A204.1 (cell line): ENCODE data around the gene HPSE2.

Source experiments
- FAIRE-seq: peaks from 2 replicates; lab custom pipeline; 2012; peaks lifted over from hg19 to GRCh38; lab: Jason Lieb, UNC

HPSE2 gene

DNA sequence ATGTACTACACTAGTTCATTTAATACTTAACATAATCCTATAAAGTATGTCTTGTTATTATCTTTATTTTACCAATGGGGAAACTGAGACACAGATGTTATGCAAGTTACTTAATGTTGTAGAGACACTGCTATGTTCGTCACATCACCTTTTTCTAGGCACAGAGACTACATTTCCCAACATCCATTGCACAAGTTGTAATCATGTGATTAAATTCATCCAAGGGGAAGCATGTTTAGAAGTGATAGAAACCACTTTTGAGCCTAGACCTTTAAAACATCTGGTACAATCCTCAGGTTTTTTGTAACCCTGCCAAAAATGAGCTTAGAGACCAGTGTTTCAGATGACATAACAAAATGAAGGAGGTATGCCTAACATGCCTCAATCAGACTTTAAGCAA, 402.1 kb downstream of the HPSE2 start:
- FAIRE-seq = no peak

DNA sequence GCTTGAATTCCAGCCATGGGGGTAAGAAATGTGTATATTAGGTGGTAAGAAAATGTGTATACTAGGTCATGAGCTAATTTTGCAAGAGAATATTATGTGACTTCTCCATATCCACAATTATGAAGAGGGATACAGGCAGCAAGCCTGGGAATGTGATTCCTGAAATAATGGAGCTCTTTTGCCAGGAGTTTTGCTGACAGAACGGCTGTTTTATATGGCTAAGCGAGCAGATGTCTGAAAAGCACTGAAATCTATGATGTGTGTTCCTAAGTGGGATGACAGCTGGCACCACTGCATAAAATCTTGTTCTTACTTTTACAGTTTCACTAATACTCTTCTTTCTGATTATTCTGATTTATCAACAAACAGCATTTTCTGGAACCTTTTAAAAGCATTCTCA, 402.9 kb downstream of the HPSE2 start:
- no peak for FAIRE-seq

DNA sequence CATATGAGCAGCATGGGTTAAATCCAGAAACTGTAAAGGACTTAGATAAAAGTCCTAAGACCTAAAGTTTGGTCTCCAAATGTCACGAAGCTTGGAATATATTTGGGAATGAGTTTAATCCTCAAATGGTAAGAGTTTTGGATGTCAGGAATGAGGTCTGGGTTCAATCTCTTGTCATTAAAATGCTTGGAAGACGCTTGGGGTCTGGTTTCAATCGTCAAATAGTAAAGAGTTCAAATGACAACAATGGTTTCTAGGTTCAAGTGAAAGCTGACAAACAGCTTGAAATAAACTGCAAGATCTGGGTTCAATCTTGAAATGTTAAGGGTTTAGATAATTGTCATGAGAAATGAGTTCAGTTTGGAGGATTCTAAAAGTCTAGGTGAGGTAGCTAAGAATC, 403.5 kb downstream of the HPSE2 start:
- FAIRE-seq = no peak

DNA sequence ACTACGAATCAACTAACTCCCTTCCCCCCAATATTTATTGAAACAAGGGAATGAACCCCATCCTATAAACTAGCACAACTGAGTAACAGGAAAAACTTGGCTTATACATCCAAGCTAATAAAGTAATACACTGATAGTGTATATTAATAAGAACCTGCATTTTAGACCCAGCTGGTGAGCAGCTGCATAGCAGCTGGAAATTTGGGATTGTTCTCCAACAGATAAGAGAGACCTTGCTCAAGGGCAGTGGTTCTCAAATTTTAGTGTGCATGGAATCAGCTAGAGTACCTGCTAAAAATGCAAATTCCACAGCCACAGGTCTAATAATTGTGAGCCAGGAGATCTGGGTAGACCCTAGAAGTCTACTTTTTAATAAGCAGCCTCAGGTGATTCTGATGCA, 404.3 kb downstream of the HPSE2 start:
- FAIRE-seq = no peak

DNA sequence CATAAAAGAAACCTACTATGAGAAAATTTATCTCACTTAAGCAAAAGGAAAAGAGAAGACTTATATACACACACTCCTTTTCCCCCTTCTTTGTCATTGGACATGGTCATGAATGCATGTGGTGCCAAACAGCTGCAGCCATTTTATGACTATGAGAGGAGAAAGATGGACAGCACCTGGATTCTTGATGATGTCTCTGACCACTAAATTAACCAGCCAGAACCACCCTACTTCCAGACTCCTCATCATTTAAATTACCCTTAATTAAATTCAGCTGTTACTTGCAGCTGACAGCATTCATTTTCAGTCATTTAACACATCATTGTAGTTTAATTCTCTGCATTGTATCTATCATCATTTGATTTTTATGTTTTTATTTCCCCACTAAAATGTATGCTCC, 409.9 kb downstream of the HPSE2 start:
- FAIRE-seq = no peak

DNA sequence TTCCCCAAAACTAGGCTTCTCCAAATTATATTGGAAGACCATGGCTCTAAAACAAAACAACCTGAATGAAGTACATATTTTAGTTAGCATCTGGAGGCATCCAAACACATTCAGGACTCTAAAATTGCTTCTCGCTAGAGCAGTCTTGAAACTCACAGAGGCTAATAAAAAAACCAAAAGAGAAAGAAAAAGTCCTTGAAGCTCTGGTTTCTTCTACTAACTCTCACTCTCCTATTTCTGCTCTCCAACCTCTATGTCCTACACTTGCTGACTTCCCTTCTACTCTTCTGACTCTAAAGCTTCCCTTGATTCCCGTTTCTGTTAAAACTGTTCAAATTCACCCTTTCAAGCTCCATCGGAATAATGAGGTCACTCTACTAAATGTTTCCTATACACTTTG, 418.3 kb downstream of the HPSE2 start:
- FAIRE-seq = no peak

DNA sequence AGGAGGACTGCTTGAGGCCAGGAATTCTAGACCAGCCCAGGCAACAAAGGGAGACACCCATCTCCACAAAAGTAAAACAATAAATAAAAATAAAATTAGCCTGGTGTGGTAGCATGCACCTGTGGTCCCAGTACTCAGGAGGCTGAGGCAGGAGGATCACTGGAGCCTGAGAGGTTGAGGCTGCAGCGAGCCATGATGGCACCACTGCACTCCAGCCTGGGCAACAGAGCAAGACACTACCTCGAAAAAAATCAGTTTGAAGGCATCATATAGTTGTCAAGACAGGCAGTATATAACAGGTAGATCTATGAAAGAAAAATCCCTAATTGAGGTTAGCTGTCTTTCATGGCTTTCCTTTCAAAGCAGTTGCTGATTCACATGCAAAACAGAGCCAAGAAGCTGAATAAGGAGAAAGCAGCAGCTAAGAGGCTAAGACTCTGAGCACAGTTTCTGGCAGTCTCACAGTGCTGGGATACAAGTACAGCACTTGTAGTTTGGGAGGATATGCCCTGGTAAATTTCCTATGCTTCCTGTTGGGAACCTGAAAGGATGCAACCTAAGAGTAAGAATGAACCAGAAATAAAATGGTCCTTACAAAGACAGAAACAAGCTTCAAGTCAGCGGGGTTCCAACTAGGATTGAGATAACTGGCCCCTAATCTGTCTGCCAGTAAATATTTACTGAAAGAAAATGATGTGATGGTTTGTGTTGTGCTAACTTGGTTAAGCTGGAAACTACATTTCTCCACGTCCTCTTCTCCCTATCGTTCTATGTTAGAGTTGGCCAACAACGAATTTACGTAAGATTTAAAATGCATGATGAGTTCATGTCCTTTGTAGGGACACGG, 420.4 kb downstream of the HPSE2 start:
- FAIRE-seq = no peak

DNA sequence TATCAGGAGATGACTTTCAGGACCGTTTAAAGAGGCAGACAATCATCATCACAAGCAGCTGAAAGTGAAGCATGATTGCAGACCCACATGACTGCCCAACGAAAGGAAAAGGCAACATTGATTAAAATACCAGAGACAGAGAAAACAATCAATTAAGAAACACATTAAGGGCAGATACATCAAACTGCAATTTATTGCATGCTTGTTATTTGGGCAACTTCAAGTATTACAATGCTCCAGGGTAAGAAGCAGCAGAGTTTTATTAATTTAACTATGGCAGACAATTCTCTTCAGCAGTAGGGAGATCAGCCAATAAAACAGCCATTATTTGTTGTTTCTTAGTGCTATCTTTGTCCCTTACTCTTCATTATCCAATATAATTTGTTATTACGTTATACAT, 421.2 kb downstream of the HPSE2 start:
- FAIRE-seq = no peak

DNA sequence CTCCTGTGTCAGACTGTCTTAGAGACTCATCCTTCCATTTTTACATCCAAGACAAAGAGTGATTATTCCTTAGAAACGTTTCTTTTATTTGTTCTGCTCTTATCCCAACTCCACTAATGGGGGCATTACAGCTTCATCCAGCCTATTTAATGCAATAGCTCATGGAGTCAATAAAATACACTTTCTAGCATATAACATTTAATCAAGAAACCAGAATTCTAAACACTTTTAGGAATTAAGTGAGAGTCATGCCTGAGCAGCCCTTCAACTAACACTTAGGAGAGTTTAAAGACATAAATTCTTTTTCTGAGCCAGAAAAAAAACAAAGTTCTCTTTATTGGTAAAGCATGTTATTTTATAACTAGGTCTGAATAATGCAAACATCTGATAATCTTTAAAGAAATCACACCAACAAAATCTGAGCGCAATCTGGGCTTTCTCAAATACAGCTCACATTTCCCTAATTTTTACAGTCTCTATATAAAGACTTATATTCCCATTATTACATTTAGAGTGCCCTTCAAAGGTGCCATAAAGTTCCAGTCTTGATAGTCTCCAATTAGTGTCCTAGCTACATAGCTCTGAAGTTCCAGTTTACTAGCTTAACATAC, 427.3 kb downstream of the HPSE2 start:
- FAIRE-seq = no peak

DNA sequence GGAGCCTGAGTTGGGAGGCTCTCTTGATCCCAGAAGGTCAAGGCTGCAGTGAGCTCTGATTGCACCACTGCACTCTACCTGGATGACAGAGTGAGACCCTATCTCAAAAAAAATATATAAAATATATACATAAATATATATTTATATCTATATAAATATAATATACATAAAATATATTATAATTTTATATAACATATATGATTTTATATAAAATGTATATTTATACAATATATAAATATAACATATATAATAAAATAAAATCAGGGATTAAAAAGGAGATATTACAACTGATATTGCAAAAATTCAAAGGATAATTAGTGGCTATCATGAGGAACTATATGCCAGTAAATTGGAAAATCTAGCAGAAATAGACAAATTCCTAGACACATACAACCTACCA, 435.4 kb downstream of the HPSE2 start:
- peak; percentile 94 for FAIRE-seq

DNA sequence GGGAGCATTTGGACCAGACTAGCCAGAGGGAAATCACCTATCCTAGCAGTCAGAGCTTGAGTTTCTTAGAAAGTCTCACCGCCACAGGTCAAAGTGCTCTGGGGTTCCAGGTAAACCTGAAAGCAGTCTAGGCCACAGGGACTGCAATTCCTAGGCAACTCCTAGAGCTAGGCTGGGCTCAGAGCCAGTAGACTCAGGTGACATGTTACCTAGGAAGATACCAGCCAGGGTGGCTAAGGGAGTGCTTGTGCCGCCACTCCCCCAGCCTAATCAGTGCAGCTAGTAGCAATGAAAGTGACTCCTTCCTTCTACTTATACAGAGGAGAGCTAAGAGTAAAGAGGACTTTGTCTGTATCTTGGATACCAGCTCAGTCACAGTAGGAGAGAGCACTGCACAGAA, 440.2 kb downstream of the HPSE2 start:
- no peak for FAIRE-seq

DNA sequence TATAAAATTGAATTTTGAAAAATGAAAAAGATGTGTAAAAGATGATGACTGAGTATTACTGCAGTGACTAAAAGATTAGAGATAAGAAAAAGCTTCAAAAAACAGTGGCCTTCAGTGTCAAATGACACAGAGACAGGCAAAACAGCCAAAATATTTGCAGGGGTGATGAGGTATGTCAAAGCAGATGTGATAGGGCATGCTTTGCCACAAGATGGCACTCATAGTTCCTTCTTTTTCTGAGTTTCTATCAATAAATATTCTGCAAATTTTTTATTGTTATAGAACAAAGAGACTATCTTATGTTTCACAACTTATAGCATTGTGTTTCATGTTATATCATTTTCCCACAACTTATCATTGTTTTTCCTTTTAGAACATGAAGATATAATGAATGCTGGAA, 444.8 kb downstream of the HPSE2 start:
- FAIRE-seq = no peak

DNA sequence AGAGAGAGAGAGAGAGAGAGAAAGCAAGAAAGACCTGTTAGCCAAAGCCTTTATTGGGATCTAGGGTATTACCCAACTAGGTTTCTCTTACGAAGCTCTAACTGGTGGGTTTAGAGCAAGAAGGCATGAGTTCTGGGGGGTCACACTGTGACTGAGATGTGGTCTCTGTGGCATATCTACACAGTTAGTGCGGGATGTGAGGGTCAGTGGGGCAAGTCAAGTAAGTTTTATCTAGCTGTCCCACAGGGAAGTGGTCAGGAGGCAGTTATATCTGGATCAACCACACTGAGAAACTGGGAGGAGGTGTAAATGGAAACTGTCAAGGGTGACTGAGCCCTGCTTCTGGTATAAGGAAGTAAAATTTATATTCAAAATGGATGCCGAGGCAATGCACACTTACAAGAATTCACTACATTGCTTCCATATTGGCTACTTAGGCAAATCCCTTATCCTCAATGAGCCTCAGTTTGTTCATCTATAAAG, 457.3 kb downstream of the HPSE2 start:
- FAIRE-seq = no peak

DNA sequence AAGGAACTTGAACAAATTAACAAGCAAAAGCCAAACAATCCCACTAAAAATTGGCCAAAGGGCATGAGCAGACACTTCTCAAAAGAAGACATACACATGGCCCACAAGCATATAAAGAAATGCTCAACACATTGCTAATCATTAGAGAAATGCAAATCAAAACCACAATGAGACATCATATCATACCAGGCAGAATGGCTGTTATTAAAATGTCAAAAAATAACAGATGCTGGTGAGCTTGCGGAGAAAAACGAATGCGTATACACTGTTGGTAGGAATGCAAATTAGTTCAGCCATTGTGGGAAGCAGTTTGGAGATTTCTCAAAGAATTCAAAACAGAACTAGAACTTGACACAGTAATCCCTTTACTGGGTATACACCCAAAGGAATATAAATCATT, 477.2 kb downstream of the HPSE2 start:
- no peak for FAIRE-seq

DNA sequence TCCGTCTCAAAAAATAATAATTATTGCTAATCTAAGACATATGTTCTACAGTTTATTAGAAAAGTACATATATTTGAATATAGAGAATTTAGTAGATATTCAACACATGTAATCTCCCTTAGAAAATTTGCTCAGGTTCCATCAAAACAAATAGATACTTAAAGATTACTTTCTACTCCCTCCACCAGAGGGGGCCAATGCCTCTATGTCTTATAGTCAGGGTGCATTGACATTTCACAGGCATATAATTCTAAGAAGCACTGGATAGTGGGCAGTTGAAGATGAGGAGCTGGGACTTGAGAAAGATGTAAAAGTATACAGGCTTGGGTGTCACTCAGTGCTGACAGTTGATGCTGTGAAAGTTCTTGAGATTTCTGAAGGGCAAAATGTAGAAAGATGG, 487.4 kb downstream of the HPSE2 start:
- peak; percentile 27 for FAIRE-seq

DNA sequence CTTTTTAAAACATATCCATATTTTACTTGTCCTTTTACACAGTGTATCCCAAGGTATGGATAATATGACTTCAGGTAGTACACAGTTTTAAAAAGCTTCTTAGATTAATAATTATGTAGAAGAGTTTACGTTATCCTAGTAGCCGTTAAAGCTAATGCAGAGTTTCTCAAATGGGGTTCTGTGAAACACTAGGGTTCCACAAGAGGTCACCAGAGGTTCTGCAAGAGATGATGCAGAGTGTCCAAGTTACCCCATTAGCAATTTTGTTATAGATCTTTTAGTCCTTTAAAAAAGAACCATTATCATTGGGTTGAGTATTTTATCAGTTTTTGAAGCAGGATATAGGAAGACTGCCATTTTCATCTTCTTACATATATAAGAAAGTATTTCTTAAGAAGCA, 490.0 kb downstream of the HPSE2 start:
- no peak for FAIRE-seq

DNA sequence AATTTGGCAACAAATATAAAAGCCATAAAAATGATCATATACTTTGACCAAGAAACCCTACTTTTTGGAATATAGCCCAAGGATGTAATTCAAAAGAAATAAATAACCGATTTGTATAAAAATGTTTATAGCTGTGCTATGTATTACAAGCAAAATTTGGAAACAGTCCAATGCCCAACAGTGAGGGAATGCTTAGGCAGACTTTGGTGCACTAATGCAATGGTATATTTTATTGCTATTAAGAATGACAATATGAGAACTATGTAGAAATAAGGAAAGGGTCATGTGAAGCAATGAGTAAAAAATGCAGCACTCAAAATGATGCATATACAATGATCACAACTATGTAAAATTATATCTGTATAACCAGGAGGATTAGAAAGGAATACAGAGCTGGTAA, 515.1 kb downstream of the HPSE2 start:
- no peak for FAIRE-seq

DNA sequence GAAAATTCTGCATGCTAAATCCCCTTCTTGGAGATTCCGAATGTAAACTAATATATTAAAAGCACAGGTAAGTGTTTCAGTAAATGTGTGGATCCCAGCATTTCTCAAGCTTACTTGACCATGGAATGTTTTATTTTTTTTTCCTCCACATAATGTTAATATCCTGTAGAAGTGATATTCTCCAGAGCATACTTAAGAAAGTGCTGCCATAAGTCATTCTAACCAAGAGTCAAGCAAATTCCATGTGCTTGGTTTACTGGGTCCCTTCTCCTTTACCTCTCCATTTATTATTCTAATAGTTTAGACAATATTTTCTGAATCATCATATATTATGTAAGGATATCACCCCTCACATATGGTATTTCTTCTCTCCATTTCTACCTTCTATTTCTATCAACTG, 522.1 kb downstream of the HPSE2 start:
- no peak for FAIRE-seq

DNA sequence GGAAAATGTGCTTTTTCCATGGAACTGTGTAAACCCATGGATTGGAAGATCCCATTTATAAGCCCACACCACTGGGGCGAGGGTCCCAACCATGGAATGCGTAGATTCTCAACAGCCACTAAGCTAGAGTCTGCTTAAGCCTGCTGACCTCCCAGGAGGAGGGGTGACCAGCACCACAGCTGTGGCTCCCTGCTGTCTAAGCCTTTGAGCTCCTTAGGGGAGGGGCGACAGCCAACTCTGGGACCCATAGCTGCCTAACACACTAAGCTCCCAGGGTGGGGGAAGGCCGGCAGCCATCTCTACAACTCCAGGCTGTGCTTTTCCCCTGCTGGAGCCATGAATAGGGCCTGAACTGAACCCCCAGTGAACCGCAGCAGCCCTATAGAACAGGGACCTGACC, 539.1 kb downstream of the HPSE2 start:
- no peak for FAIRE-seq

DNA sequence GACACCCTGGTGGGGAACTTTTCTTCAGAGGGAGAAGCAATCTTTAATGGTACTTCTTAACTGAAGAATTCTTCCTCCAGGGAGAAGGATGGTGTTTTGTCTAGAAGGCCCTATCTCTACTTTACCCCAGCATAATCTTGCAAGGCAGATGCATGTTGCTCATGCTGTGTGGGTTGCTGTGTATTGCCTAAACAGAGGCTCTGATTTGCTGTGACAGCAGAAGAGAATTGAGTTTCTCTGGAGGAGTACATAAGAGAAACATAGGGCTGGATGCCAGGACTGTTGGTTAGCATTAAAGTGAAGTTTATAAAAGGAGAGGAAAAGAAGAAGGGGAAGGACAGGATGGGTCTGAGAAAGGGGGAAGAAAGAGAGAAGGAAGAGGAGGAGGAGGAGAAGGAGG, 540.8 kb downstream of the HPSE2 start:
- FAIRE-seq = no peak

DNA sequence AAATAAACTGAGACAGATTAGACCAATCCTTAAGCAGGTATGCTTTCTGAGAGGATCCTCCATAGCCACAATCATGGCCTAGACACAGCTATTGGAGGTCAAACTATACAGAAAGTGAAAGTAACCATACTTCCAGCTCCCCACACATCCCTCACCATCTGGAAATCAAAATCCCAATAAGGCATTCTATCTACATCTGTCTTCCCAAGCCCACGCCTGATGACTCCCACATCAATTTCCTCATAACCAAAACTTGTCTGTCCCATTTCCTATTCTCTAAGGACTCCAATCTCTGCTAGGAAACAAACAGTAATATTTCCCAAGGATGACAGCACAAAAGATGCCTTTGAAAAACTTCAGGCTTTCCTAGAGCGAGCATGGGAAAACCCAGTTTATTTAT, 541.6 kb downstream of the HPSE2 start:
- no peak for FAIRE-seq

DNA sequence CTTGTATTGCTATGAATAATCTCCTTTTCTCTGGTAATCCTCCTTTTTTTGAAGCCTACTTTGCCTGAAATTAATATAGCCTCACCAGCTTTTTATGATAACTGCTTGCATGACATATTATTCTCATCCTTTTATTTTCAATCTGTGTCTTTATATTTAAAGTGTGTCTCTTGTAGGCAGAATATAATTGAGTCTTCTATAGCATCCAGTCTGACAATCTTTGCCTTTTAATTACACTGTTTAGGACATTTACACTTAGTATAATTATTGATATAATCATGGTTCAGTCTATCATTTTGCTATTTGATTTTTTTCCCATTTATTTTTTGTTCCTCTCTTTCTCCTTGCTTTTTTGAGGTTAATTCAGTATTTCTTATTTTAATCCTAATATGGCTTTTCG, 548.0 kb downstream of the HPSE2 start:
- FAIRE-seq = peak; percentile 35

DNA sequence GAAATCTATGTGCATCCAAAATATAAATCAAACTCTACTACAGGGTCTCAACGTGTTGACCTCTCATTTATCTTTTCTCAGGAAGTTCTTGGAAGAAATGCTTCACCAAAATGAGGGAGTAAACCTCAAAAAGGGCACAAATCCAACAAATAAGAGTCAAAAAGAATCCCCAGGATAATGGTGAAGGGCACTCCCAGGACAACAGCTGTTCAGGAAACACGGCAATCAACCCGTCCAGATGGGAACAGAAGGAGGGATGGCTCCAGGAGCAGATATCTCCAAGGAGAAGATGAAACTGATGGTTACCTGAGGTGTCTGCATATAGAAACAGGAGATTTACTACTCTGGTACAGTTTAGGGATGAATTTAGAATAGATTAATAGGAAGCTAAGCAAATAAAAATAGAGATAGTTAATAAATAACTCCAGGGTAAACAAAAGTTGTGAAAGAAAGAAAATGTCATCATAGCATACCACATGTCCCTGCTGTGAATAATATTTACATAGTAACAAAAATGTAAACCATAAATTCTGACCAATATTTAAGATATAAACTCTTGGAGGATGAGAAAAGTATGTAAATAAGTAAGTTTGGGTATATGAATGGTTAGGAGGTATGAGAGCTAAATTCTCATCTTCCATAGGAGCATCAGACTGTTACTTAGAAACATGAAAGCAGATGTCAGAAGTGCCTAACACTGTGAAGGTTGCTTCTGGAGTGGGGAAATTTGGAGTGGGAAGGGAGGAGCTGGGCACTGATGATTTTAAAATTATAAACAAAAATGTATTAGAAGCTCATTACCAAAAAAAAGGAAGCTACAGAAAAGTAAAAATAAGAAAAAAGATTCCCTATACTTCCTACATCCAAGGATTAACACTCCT, 551.4 kb downstream of the HPSE2 start:
- no peak for FAIRE-seq
